Inflammatory macrophage treated with lipopolysaccharide for 1 hour (primary cell): ENCODE measurements around the gene RAB12.
A peak's percentile ranks its signal among the peaks of the same experiment; 100 is the strongest.
"Not testable (repeated sequence)": the region's sequence is repeated elsewhere in the genome, so short reads cannot be mapped to it uniquely, and the experiment has no call there.

Source experiments
- DNase-seq, 2 donors: peaks; one replicate each; pipeline ENCODE4 v3.0.0-alpha.2; 2020 to 2022

The RAB12 gene

GRCh38 chr18:8651478-8652261 is 42.4 kb downstream of the RAB12 start:
- not testable (repeated sequence) for DNase-seq

GRCh38 chr18:8654503-8655451 is 45.5 kb downstream of the RAB12 start:
- peak; percentile 10 to 61 for DNase-seq

- DNase-seq, result no peak
Measured at GRCh38 chr18:8656232-8656631, 47.0 kb downstream of the RAB12 start.

DNA sequence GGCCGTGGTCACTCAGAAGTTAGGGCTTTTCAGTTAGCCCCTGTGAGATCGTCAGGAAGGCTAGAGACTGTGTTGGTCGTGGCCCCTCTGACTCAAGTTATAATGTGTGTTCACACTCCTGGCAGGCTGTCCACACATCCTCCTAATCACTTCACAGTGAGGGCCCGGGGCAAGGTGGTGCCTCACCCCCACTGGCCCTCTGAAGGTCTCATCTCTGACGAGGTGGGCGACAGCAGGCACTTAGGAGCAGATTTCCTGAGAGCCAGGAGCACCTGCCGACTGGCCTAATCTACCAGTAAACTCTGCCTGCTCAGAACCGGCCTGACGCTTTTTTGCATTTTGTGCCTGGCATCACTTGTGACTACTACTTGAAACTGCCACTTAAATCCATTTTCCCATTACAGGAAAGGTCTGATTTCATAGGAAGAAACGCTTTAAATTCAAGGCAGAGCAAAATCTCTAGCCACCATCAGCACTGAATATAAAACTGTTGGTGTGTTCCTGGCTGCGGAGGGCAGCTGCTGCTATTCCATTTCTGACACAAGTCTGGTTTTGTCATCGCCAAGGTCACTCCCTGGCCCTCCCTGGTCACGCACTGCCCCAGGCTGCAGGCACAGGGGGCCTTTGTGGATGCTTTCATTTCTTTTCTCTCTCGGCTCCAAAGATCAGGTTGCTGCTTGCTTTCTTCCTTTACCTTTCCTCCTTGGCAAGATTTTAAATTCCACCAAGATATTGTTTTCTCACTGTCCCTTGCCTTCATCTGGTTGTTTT is 48.0 kb downstream of the RAB12 start:
- no peak for DNase-seq

DNA sequence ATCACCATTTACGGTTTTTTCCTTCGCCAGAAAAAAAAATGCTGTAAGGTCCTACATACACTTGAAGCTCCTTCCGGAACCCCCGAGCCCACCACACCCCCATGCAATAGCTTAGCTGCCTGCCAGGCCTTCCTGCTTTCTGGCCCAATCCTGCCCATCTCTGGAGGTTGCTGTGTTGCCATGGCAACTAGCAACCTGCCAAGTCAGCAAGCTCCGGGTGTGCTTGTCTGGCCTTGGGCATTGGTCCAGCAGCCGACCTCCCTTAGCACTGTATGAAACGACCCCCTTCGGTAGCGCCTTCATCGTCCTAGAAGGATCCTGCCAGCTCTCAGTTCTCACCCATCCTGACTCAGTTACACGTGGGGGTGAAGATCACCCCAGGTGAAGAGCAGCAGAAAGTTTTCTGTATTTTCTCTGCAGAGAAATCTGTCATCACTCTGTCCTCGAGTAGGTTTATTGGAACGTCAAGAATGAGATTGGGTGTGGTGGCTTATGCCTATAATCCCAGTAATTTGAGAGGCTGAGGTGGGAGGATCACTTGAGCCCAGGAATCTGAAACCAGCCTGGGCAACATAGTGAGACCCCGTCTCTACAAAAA is 48.7 kb downstream of the RAB12 start:
- DNase-seq, result no peak

- DNase-seq, result no peak
Measured at GRCh38 chr18:8658858-8659485, 49.7 kb downstream of the RAB12 start.

GRCh38 chr18:8659609-8660242 is 50.5 kb downstream of the RAB12 start:
- no peak for DNase-seq

GRCh38 chr18:8660316-8660715 is 51.1 kb downstream of the RAB12 start:
- DNase-seq, result no peak

GRCh38 chr18:8661754-8662559 is 52.7 kb downstream of the RAB12 start:
- no peak for DNase-seq

DNA sequence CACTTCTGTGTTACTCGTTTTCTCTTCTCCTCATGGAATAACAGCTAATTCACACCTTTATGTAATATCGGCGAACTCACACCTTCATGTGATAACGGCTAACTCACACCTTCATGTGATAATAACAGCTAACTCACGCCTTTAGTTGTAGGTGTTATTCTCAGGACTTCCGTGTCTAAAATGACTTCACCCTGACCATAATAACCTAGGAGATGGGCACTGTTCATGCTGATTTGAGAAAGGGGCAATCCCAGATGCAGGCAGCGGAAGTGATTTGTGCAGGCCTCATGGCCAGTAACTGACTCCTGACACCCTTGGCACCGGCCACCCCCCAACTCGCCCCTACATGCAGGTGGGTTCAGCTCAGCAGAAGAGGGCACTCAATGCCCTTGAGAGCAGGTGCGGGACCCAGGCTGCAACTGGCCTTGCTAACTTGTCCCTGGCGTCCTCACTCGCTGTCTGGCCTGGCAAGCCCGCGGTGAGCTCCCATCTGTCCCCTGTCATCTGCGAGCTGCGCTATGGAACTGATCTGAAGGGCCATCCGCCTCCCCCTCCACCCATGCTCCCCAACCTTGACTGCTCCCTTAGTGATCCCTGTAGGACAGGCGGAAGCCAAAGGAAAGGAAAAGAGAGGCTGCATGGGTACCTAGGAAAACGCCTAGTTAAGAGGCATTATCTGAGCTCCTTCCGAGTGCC is 53.5 kb downstream of the RAB12 start:
- no peak for DNase-seq

DNA sequence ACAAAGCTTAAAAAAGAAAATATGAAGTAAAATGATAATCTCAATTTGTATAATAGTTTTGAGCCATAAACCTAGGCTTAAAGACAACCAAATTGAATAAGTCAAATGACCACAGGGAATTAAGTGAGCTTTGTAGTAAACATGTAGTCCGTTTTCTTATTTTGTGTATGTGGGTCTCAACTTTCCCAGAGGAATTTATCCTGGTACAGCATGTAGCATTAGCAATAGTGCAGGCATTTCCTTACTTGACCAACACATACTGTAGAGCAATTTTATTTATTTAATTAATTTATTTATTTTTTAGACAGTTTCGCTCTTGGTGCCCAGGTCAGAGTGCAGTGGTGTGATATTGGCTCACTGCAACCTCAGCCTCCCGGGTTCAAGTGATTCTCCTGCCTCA is 58.6 kb downstream of the RAB12 start:
- no peak for DNase-seq

- DNase-seq, result no peak
Measured at GRCh38 chr18:8668381-8668780, 59.1 kb downstream of the RAB12 start.

DNA sequence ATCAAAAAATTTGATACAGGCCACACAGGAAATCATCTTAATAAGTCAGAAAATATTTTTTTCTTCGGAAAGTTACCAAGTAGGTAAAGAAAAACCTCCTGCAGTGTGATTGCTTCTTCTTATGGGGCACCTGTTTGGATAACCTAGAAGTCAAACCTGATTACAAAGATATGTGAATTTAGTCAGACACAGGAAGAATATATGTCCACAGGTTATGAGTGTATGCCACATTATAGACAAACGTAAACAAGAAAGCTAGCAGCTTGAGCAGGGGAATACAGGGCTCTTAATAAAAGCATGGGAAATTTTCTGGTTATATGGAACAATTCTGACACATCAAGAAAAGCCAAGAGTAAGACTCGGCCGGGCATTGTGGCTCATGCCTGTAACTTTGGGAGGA is 60.3 kb downstream of the RAB12 start:
- DNase-seq, result no peak

GRCh38 chr18:8673256-8674209 is 64.3 kb downstream of the RAB12 start:
- DNase-seq, result no peak

GRCh38 chr18:8675057-8675456 is 65.8 kb downstream of the RAB12 start:
- DNase-seq, result no peak

DNA sequence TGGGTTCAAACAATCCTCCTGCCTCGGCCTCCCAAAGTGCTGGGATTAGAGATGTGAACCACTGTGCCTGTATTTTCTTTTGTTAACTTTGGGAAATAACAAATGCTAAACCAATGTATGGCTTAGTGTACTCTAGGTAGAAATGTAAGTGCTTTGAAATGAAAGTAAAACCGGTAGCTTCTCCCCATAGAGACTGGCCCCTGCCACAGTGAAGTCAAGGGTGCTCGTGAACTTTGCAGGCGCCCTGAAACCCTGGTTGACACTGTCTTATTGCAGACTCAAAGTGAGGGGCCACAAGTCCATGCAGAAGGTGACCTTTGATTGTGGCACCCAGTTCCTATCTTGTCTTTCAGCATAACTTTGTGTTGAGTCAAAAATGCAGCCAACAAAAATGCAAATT is 72.0 kb downstream of the RAB12 start:
- no peak for DNase-seq

DNA sequence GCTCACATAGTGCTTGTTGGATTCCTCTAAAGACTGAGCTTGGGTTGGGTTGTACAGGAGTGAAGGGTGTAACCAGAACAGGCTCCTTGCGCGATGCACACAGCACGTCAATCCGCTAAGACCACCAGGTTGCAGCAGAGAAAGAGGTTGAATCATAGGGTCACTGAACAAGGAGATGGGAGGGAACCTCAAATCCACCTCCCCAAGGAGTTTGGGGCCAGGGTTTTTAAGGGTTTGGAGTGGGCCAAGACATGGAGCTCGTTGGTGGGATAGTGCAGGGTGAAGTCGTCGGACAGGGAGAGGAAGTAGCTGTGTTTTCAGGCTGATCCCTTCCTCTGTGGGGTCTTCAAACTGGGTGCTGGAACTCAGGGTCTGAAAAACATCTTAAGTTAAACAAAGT is 75.3 kb downstream of the RAB12 start:
- DNase-seq, result no peak

- no peak for DNase-seq
Measured at GRCh38 chr18:8685141-8685913, 76.1 kb downstream of the RAB12 start.
